GM08714 (cell line): ENCODE measurements around the gene MRPL4.
A peak's percentile ranks its signal among the peaks of the same experiment; 100 is the strongest.

Experiments used
- H3K4me3 ChIP-seq: fragments of 200-500 bp; sonication (Bioruptor generic); 2 replicates; pipeline ENCODE4 v1.5.1; 2014; ENCODE audit warnings: mild to moderate bottlenecking, low read length, inconsistent platforms
- ZNF274 ChIP-seq: IDR thresholded peaks from 2 replicates; pipeline ENCODE4 v1.6.1; 2012; ENCODE audit warnings: mild to moderate bottlenecking, low read depth, low read length

The MRPL4 gene

GRCh38 chr19:10284065-10284959 lies 32.3 kb downstream of the MRPL4 start:
- no peak overlapping the region for H3K4me3 ChIP-seq
- TF ChIP-seq ZNF274: no peak

DNA sequence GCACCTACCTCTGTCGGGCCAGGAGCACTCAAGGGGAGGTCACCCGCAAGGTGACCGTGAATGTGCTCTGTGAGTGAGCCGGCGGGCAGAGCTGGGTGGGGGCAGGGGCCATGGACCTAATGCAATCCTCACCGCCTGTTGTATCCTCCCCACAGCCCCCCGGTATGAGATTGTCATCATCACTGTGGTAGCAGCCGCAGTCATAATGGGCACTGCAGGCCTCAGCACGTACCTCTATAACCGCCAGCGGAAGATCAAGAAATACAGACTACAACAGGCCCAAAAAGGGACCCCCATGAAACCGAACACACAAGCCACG lies 32.9 kb downstream of the MRPL4 start:
- no peak overlapping the region for H3K4me3 ChIP-seq
- no peak for TF ChIP-seq ZNF274

DNA sequence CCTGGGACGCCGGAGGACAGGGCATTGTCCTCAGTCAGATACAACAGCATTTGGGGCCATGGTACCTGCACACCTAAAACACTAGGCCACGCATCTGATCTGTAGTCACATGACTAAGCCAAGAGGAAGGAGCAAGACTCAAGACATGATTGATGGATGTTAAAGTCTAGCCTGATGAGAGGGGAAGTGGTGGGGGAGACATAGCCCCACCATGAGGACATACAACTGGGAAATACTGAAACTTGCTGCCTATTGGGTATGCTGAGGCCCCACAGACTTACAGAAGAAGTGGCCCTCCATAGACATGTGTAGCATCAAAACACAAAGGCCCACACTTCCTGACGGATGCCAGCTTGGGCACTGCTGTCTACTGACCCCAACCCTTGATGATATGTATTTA lies 33.4 kb downstream of the MRPL4 start:
- TF ChIP-seq ZNF274: no peak
- no peak overlapping the region for H3K4me3 ChIP-seq

- H3K4me3 ChIP-seq: no peak within 1 kb of the TSS
- TF ChIP-seq ZNF274: no peak
Observed at GRCh38 chr19:10286803-10287737, 35.1 kb downstream of the MRPL4 start, which contains the start of gene ICAM4. Gene ICAM4, plus strand, starts transcription at chr19:10286955. Its CDS starts 58 bp downstream, at chr19:10287013.

- no peak for TF ChIP-seq ZNF274
- H3K4me3 ChIP-seq: peak overlapping the region; percentile 38; the same call in 1 of the 2 replicates
Observed at GRCh38 chr19:10288662-10289166, 36.7 kb downstream of the MRPL4 start.

DNA sequence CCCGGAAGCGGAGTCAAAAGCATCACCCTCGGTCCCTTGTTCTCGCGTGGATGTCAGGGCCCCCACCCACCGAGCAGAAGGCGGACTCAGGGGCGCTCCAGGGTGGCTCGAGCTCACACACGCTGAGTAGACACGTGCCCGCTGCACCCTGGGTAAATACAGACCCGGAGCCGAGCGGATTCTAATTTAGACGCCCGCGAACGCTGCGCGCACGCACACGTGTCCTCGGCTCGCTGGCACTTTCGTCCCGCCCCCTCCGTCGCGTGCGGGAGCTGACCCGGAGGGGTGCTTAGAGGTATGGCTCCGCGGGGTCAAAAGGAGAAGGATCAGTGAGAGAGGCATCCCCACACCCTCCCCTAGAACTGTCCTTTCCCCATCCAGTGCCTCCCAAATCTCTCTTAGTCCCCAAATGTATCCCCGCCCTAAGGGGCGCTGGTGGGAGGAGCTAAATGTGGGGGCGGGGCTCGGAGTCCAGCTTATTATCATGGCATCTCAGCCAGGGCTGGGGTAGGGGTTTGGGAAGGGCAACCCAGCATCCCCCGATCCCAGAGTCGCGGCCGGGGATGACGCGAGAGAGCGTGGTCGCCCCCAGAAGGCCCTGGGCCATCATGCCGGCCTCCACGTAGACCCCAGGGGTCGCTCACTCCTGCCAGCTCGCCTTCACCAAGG lies 37.3 kb downstream of the MRPL4 start:
- no peak for TF ChIP-seq ZNF274
- H3K4me3 ChIP-seq: peak overlapping the region; percentile 38; the same call in 1 of the 2 replicates

- peak within 1 kb of the TSS; percentile 38; the same call in 1 of the 2 replicates for H3K4me3 ChIP-seq
- TF ChIP-seq ZNF274: no peak
Observed at GRCh38 chr19:10289836-10290356, 37.9 kb downstream of the MRPL4 start, which contains the start of gene ICAM5. Gene ICAM5, plus strand, starts transcription at chr19:10289952. Its CDS starts 92 bp downstream, at chr19:10290044.

DNA sequence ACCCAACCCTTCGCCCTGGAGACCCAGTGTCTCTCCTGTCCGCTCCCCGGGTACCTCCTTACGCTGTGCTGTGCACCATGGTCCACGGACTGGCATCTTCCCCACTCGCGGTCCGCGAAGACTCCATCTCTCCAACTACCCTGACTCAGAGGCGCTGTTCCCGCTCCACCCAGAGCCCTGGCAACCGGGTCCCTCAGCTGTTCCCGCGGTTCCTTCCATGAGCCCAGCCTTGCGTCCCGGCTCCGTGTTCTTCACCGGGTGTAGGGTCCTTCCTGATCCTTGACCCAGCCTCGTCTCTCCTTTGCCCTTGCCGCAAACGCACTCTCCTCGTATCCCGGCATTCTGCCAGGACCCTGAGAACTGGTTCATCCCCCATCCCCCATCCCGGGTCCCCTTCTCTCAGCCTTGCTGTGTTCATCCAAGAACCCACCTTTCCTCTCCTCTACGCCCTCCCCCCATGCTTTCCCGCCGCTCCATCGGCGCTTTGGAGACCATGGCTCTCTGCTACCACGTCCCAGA lies 38.4 kb downstream of the MRPL4 start:
- no peak for TF ChIP-seq ZNF274
- H3K4me3 ChIP-seq: peak overlapping the region; percentile 37; the same call in 1 of the 2 replicates

DNA sequence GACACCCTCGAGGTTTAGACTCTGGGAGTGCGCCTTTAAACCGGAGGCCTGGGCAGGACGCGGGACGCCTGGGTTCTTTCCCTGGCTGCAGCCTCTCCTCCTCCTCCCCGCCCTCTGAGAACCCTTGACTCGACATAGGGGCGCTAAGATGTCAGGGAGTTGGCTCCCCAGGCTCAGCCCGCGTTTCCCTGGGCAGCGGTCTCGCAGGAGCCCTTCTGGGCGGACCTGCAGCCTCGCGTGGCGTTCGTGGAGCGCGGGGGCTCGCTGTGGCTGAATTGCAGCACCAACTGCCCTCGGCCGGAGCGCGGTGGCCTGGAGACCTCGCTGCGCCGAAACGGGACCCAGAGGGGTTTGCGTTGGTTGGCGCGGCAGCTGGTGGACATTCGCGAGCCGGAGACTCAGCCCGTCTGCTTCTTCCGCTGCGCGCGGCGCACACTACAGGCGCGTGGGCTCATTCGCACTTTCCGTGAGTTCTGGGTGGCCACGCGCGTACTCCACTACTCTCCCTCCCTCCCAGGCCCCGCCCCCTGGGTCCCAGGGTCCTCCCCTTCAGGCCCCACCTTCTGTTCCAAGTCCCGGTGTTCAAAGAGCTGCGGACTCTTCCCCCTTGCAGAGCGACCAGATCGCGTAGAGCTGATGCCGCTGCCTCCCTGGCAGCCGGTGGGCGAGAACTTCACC lies 39.0 kb downstream of the MRPL4 start:
- TF ChIP-seq ZNF274: no peak
- H3K4me3 ChIP-seq: peak overlapping the region; percentile 37; the same call in 1 of the 2 replicates

DNA sequence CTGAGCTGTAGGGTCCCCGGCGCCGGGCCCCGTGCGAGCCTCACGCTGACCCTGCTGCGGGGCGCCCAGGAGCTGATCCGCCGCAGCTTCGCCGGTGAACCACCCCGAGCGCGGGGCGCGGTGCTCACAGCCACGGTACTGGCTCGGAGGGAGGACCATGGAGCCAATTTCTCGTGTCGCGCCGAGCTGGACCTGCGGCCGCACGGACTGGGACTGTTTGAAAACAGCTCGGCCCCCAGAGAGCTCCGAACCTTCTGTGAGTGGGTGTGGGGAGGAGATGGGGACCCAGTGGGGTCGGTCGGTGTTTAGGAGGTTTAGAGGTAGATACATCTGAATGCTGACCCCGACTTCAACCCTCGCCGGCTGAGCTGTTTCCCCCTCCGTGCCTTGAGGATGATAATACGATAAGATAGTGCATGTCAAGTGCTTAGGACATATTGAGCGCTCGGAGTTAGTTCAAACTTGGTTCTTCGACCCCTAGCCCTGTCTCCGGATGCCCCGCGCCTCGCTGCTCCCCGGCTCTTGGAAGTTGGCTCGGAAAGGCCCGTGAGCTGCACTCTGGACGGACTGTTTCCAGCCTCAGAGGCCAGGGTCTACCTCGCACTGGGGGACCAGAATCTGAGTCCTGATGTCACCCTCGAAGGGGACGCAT lies 39.7 kb downstream of the MRPL4 start:
- no peak for TF ChIP-seq ZNF274
- peak overlapping the region; percentile 37; the same call in 1 of the 2 replicates for H3K4me3 ChIP-seq

DNA sequence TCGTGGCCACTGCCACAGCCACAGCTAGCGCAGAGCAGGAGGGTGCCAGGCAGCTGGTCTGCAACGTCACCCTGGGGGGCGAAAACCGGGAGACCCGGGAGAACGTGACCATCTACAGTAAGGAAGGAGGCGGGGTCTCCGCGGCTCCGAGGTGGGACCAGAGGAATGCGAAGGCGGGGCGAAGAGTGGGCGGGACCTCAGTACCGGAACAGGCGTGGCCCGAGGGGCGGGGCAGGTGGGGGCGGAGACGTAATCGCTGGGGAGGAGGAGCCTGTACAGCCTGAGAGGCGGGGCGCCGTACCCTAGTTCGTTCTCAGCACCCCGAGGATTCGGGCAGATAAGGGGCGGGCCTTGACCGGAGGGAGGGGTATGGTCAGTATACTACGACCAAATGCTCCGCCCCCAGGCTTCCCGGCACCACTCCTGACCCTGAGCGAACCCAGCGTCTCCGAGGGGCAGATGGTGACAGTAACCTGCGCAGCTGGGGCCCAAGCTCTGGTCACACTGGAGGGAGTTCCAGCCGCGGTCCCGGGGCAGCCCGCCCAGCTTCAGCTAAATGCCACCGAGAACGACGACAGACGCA lies 40.3 kb downstream of the MRPL4 start:
- no peak for TF ChIP-seq ZNF274
- peak overlapping the region; percentile 37; the same call in 1 of the 2 replicates for H3K4me3 ChIP-seq
